Liver (tissue), 3 donors: ENCODE results near the gene RFX7.

Experiments used
- CTCF ChIP-seq: fragments of 150-350 bp; IDR thresholded peaks from 2 replicates; pipeline ENCODE4 v1.5.1; 2017; ENCODE audit warnings: improper control_type of control experiment, low read depth, low read length; ENCODE audit not compliant: missing input control
- JUND ChIP-seq, 2 donors: IDR thresholded peaks; 2 replicates each; pipeline ENCODE4 v1.6.1; 2016; ENCODE audit warnings: antibody characterized with exemption in 2 of 2
- MAX ChIP-seq: IDR thresholded peaks from 2 replicates; pipeline ENCODE4 v1.6.1; 2016; ENCODE audit warnings: antibody characterized with exemption
- RAD21 ChIP-seq, 2 donors: IDR thresholded peaks; 2 replicates each; pipeline ENCODE4 v1.6.1; 2016; ENCODE audit warnings: antibody characterized with exemption in 2 of 2, mild to moderate bottlenecking in 2 of 2
- TAF1 ChIP-seq: conservative IDR thresholded peaks from 2 replicates; pipeline ENCODE4 v1.6.1; 2016; ENCODE audit warnings: antibody characterized with exemption, mild to moderate bottlenecking
- donor health status: healthy.
- donor health status: healthy.

- TF ChIP-seq CTCF: no peak
- no peak for TF ChIP-seq RAD21 (IDR thresholded peaks at IDR 0.05)
- no peak for TF ChIP-seq MAX
- TF ChIP-seq JUND (IDR thresholded peaks at IDR 0.05): no peak
- no peak for TF ChIP-seq TAF1
These were observed 36.6 kb downstream of the RFX7 start for GRCh38 chr15:56207092-56207491.
